Bronchial epithelial cell (primary cell): ENCODE measurements around the gene PTAFR. TPM values are rescaled to one million over a fixed set of nuclear protein-coding genes. Genes with fewer than 3 reads are reported as not detected.

ENCODE experiments used
- DNase-seq: peaks from one replicate; pipeline ENCODE4 v3.0.0-alpha.2; 2010; ENCODE audit warnings: low read depth
- FAIRE-seq: peaks from 2 replicates; lab custom pipeline; 2011; peaks lifted over from hg19 to GRCh38; lab: Jason Lieb, UNC
- H3K27me3 ChIP-seq: 2 replicates; pipeline ENCODE4 v1.5.1; 2011; ENCODE audit warnings: low read length; ENCODE audit not compliant: control insufficient read depth, insufficient read depth
- H3K36me3 ChIP-seq: 2 replicates; pipeline ENCODE4 v1.5.1; 2011; ENCODE audit warnings: low read length; ENCODE audit not compliant: control insufficient read depth, insufficient read depth
- H3K4me3 ChIP-seq: 2 replicates; pipeline ENCODE4 v1.5.1; 2011; ENCODE audit warnings: mild to moderate bottlenecking, low read depth, low read length, control low read depth
- CTCF ChIP-seq: IDR thresholded peaks from 2 replicates; pipeline ENCODE4 v1.5.1; 2011; ENCODE audit warnings: mild to moderate bottlenecking, moderate library complexity, low read length, control low read depth, inconsistent platforms; ENCODE audit not compliant: insufficient read depth, severe bottlenecking
- total RNA-seq: library from RNA; depleted of rRNA; stranded (reverse); fragments of >200 nt; gene quantifications from 2 replicates; pipeline ENCODE4 v1.2.1, GENCODE V29; 2014

Gene PTAFR
- total RNA-seq, 1 donor from 2014 or later: 5.0 TPM

GRCh38 chr1:28113242-28113572 is 63.3 kb downstream of the PTAFR start:
- TF ChIP-seq CTCF: no peak
- no peak for FAIRE-seq
- no peaks in the 10 kb centered on the region for H3K27me3 ChIP-seq
- H3K36me3 ChIP-seq: no peaks in the 10 kb centered on the region
- no peak overlapping the region for H3K4me3 ChIP-seq
- no peak for DNase-seq

DNA sequence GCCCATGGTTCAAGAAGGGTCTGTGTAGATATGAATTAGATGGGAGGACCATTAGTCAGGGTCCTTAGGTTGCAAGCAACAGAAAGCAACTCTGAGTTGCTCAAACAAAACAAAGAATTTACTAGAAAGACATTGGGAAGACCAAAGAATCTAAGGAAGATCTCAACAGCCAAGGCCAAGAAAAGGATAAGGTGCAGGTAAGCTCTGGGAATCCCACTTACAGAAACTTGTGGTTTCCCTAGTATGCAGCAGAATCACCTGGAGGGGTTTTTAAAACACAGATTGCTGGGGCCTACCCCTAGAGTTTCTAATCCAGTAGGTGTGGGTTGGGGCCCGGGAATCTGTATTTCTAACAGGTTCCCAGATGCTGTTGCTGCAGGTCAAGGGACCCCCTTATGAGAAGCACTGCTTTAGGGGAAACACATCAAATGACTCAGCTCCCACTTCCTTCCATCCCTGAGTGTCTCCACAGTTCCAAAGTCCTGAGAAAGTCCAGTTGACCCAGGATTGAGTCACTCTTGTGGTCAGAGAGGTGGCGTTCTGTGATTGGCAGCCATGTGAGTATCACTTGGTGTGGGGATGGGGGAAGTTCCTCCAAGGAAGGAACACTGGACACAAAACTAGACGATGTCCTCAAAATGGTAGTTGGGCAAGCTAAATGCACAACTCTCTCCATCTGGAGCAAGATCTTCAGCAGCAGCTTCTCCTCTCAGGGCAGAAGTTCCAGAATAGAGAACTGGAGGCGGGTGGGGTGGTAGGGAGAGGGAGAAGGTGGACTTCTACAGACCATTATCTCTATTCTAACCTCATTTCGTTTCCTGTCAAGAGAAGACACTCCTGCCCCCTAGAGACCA is 63.9 kb downstream of the PTAFR start:
- no peak for FAIRE-seq

DNA sequence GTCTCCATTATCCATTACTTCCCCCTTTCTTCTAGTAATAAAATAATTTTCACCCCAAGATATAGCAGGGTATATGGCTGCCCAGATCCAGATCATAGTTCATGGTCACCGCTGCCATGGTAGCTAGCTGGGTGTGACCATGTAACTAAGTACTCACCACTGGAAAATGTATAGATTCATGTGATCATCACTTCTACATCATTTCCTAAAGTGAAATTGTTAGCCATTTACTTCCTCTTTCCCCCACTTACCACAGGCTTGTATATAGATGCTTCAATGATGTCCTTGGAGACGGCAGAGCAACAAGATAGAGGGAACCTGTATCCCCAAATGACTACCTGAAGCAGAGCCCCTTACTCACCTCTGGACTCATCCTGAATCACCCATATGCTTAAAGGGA is 65.3 kb downstream of the PTAFR start:
- TF ChIP-seq CTCF: no peak
- H3K4me3 ChIP-seq: no peak overlapping the region
- H3K27me3 ChIP-seq: no peaks in the 10 kb centered on the region
- FAIRE-seq: no peak
- H3K36me3 ChIP-seq: no peaks in the 10 kb centered on the region
- peak; percentile 66 for DNase-seq

More for the DNA sequence above, 63.9 kb downstream of the PTAFR start:
- Histone ChIP-seq H3K4me3 (no peak overlapping the region), H3K27me3 (no peaks in the 10 kb centered on the region), H3K36me3 (no peaks in the 10 kb centered on the region)
- DNase-seq: peak; percentile 55
- TF ChIP-seq CTCF: no peak

GRCh38 chr1:28110555-28110954 is 65.9 kb downstream of the PTAFR start:
- H3K36me3 ChIP-seq: no peaks in the 10 kb centered on the region
- H3K27me3 ChIP-seq: no peaks in the 10 kb centered on the region
- no peak overlapping the region for H3K4me3 ChIP-seq
- peak; percentile 89 for DNase-seq
- no peak for FAIRE-seq
- TF ChIP-seq CTCF: no peak

DNA sequence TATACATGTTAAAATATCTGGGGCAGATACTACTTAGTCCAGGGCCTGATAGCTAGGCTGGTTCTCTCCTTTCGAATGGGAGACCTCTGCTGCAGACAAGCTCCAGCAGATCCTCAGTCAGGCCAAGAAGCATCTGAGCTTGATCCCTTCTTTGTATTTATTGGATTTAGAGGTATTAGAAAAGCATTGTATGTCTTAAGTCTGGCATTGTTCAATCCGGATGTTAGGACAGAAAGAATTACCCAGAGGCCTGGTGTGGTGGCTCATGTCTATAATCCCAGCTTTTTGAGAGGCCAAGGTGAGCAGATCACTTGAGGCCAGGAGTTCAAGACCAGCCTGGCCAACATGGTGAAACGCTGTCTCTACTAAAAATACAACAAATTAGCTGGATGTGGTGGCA is 66.9 kb downstream of the PTAFR start:
- TF ChIP-seq CTCF: no peak
- H3K4me3 ChIP-seq: no peak overlapping the region
- no peaks in the 10 kb centered on the region for H3K36me3 ChIP-seq
- H3K27me3 ChIP-seq: no peaks in the 10 kb centered on the region
- DNase-seq (no peak), FAIRE-seq (no peak)

- H3K27me3 ChIP-seq: no peaks in the 10 kb centered on the region
- TF ChIP-seq CTCF: no peak
- no peak for FAIRE-seq
- DNase-seq: no peak
- H3K4me3 ChIP-seq: no peak overlapping the region
- H3K36me3 ChIP-seq: no peaks in the 10 kb centered on the region
Observed at GRCh38 chr1:28108001-28108400, 68.5 kb downstream of the PTAFR start.
